ENCODE measurements around the gene SLC22A7. TPM values are rescaled to one million over a fixed set of nuclear protein-coding genes. Genes with fewer than 3 reads are reported as not detected.

The SLC22A7 gene
- total RNA-seq, 1 experiment from 2014 or later, result not detected

- no peak for DNase-seq
- no peaks in the 10 kb centered on the region for H3K9me3 Mint-ChIP-seq (ENCODE audit: low read depth, unreplicated experiment)
- H3K36me3 Mint-ChIP-seq (ENCODE audit: insufficient read depth, unreplicated experiment), result peaks cover 9% of the 10 kb centered on the region
- H3K27me3 Mint-ChIP-seq (ENCODE audit: unreplicated experiment), result peaks cover 22% of the 10 kb centered on the region
- intact Hi-C loops (cut with micrococcal nuclease; ENCODE audit: unreplicated experiment), result no loop called here
- no peak overlapping the region for H3K4me3 Mint-ChIP-seq (ENCODE audit: low read depth, unreplicated experiment)
- TF ChIP-seq, protein P1, sequence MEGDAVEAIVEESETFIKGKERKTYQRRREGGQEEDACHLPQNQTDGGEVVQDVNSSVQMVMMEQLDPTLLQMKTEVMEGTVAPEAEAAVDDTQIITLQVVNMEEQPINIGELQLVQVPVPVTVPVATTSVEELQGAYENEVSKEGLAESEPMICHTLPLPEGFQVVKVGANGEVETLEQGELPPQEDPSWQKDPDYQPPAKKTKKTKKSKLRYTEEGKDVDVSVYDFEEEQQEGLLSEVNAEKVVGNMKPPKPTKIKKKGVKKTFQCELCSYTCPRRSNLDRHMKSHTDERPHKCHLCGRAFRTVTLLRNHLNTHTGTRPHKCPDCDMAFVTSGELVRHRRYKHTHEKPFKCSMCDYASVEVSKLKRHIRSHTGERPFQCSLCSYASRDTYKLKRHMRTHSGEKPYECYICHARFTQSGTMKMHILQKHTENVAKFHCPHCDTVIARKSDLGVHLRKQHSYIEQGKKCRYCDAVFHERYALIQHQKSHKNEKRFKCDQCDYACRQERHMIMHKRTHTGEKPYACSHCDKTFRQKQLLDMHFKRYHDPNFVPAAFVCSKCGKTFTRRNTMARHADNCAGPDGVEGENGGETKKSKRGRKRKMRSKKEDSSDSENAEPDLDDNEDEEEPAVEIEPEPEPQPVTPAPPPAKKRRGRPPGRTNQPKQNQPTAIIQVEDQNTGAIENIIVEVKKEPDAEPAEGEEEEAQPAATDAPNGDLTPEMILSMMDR (IDR thresholded peaks at IDR 0.05; ENCODE audit: unreplicated experiment), result no peak
- H3K4me1 Mint-ChIP-seq (ENCODE audit: low read depth, unreplicated experiment), result peaks cover 10% of the 10 kb centered on the region
- CTCF ChIA-PET, result no interaction called here
- no peak overlapping the region for H3K27ac Mint-ChIP-seq (ENCODE audit: unreplicated experiment)
- BruUV-seq (replicated peaks), result no TSS peak
Observed at GRCh38 chr6:43310624-43311023, 12.6 kb downstream of the SLC22A7 start.

DNA sequence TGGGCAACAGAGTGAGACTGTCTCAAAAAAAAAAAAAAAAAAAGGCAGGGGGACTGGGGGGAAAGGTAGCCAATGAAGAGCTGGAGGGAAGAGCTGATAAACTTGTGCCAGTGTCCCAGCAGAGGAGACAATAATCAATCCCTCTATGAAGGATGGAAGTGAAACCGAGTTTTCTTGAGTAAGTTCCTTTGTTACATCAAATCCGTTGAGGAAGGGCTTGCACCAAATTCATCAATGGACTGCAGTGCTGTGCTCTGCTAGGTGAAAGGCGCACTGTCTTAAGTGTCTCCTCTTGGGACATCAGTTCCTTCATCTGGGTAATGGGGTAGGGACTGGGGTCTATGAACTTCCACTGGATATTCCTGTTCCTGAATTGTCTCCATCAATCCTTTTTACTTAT is 13.6 kb downstream of the SLC22A7 start:
- H3K4me1 Mint-ChIP-seq (ENCODE audit: low read depth, unreplicated experiment), result peaks cover 18% of the 10 kb centered on the region
- no peak for DNase-seq
- no TSS peak for BruUV-seq (replicated peaks)
- TF ChIP-seq, protein P1 (IDR thresholded peaks at IDR 0.05; ENCODE audit: unreplicated experiment), result no peak
- intact Hi-C loops (cut with micrococcal nuclease; ENCODE audit: unreplicated experiment), result no loop called here
- H3K4me3 Mint-ChIP-seq (ENCODE audit: low read depth, unreplicated experiment), result no peak overlapping the region
- CTCF ChIA-PET, result interaction anchor here (0.6 to 1.7 kb wide), 2 partner anchors 15 to 470 kb away, joined by 3 to 4 read pairs; no protein-coding TSS in a partner anchor
- H3K27me3 Mint-ChIP-seq (ENCODE audit: unreplicated experiment), result peaks cover 32% of the 10 kb centered on the region
- no peaks in the 10 kb centered on the region for H3K9me3 Mint-ChIP-seq (ENCODE audit: low read depth, unreplicated experiment)
- peaks cover 9% of the 10 kb centered on the region for H3K36me3 Mint-ChIP-seq (ENCODE audit: insufficient read depth, unreplicated experiment)
- no peak overlapping the region for H3K27ac Mint-ChIP-seq (ENCODE audit: unreplicated experiment)

GRCh38 chr6:43313813-43314212 is 15.8 kb downstream of the SLC22A7 start:
- Mint-ChIP-seq H3K4me3 (ENCODE audit: low read depth, unreplicated experiment) (no peak overlapping the region), H3K36me3 (ENCODE audit: insufficient read depth, unreplicated experiment) (peaks cover under 1% of the 10 kb centered on the region), H3K27me3 (ENCODE audit: unreplicated experiment) (peaks cover 47% of the 10 kb centered on the region), H3K9me3 (ENCODE audit: low read depth, unreplicated experiment) (no peaks in the 10 kb centered on the region), H3K4me1 (ENCODE audit: low read depth, unreplicated experiment) (peaks cover 18% of the 10 kb centered on the region), H3K27ac (ENCODE audit: unreplicated experiment) (no peak overlapping the region)
- TF ChIP-seq, protein P1 (IDR thresholded peaks at IDR 0.05; ENCODE audit: unreplicated experiment), result no peak
- no TSS peak for BruUV-seq (replicated peaks)
- intact Hi-C loops (cut with micrococcal nuclease; ENCODE audit: unreplicated experiment), result no loop called here
- DNase-seq, result no peak
- CTCF ChIA-PET, result interaction anchor here (0.6 to 1.1 kb wide), 4 partner anchors 14 to 894 kb away, joined by 3 to 8 read pairs (median 4); no protein-coding TSS in a partner anchor

- Mint-ChIP-seq H3K27me3 (ENCODE audit: unreplicated experiment) (peaks cover 47% of the 10 kb centered on the region), H3K27ac (ENCODE audit: unreplicated experiment) (no peak overlapping the region), H3K4me3 (ENCODE audit: low read depth, unreplicated experiment) (no peak overlapping the region), H3K36me3 (ENCODE audit: insufficient read depth, unreplicated experiment) (no peaks in the 10 kb centered on the region), H3K4me1 (ENCODE audit: low read depth, unreplicated experiment) (peaks cover 8% of the 10 kb centered on the region), H3K9me3 (ENCODE audit: low read depth, unreplicated experiment) (no peaks in the 10 kb centered on the region)
- no TSS peak for BruUV-seq (replicated peaks)
- intact Hi-C loops (cut with micrococcal nuclease; ENCODE audit: unreplicated experiment), result no loop called here
- DNase-seq, result no peak
- TF ChIP-seq, protein P1 (IDR thresholded peaks at IDR 0.05; ENCODE audit: unreplicated experiment), result no peak
- CTCF ChIA-PET, result interaction anchor here (1.5 to 1.6 kb wide), 2 partner anchors 10 to 16 kb away, joined by 4 read pairs; partner anchors contain the start of gene CRIP3
Observed at GRCh38 chr6:43318011-43318410, 20.0 kb downstream of the SLC22A7 start.
